Neural progenitor cell (in vitro differentiated cells): ENCODE measurements around the gene SPTBN1. TPM values are rescaled to one million over a fixed set of nuclear protein-coding genes. Genes with fewer than 3 reads are reported as not detected.

Source experiments
- DNase-seq: peaks from one replicate; pipeline ENCODE4 v3.0.0-alpha.2; 2016; ENCODE audit warnings: low spot score
- H2AFZ ChIP-seq: fragments of 200-600 bp; sonication (generic); replicated peaks from 2 replicates; pipeline ENCODE4 v1.6.1; 2016; ENCODE audit warnings: antibody characterized with exemption
- H3F3A ChIP-seq: fragments of 200-600 bp; sonication (generic); 2 replicates; pipeline ENCODE4 v1.6.1; 2016; ENCODE audit warnings: antibody characterized with exemption, low read depth
- H3K27ac ChIP-seq: fragments of 200-600 bp; sonication (generic); 2 replicates; pipeline ENCODE4 v1.5.1; 2016; ENCODE audit warnings: mild to moderate bottlenecking
- H3K27me3 ChIP-seq: fragments of 200-600 bp; sonication (generic); 2 replicates; pipeline ENCODE4 v1.6.1; 2016; ENCODE audit warnings: mild to moderate bottlenecking, moderate library complexity
- H3K36me3 ChIP-seq: fragments of 200-600 bp; sonication (generic); 2 replicates; pipeline ENCODE4 v1.5.1; 2016
- H3K4me1 ChIP-seq: fragments of 200-600 bp; sonication (generic); 2 replicates; pipeline ENCODE4 v1.6.1; 2016; ENCODE audit warnings: mixed run types
- H3K4me2 ChIP-seq: fragments of 200-600 bp; sonication (generic); 2 replicates; pipeline ENCODE4 v1.6.1; 2016
- H3K4me3 ChIP-seq: fragments of 200-600 bp; sonication (generic); 2 replicates; pipeline ENCODE4 v1.5.1; 2016
- H3K79me2 ChIP-seq: fragments of 200-600 bp; sonication (generic); 2 replicates; pipeline ENCODE4 v1.6.1; 2016; ENCODE audit warnings: low read depth
- H3K9ac ChIP-seq: fragments of 200-600 bp; sonication (generic); 2 replicates; pipeline ENCODE4 v1.6.1; 2016
- H3K9me3 ChIP-seq: fragments of 200-600 bp; sonication (generic); 2 replicates; pipeline ENCODE4 v1.5.1; 2016; ENCODE audit warnings: low read depth
- H4K20me1 ChIP-seq: fragments of 200-600 bp; sonication (generic); 2 replicates; pipeline ENCODE4 v1.6.1; 2016; ENCODE audit warnings: low read depth
- H3K27ac Mint-ChIP-seq: 3 replicates; pipeline ENCODE4 v1.8.0; 2021; ENCODE audit warnings: mixed read lengths
- H3K27me3 Mint-ChIP-seq: 2 replicates; pipeline ENCODE4 v1.8.0; 2022; ENCODE audit warnings: low read depth, mild to moderate bottlenecking, inconsistent platforms, moderate library complexity, mixed read lengths; ENCODE audit not compliant: insufficient read depth
- H3K36me3 Mint-ChIP-seq: 3 replicates; pipeline ENCODE4 v1.8.0; 2021; ENCODE audit warnings: mixed read lengths
- H3K4me1 Mint-ChIP-seq: 3 replicates; pipeline ENCODE4 v1.8.0; 2021; ENCODE audit warnings: mixed read lengths
- H3K4me3 Mint-ChIP-seq: 3 replicates; pipeline ENCODE4 v1.8.0; 2021; ENCODE audit warnings: mild to moderate bottlenecking, moderate library complexity, mixed read lengths
- H3K9me3 Mint-ChIP-seq: 3 replicates; pipeline ENCODE4 v1.8.0; 2020; ENCODE audit warnings: mixed read lengths
- CTCF ChIP-seq: fragments of 200-600 bp; sonication (generic); IDR thresholded peaks from 2 replicates; pipeline ENCODE4 v1.5.1; 2017; ENCODE audit warnings: antibody characterized with exemption, mild to moderate bottlenecking
- EZH2 ChIP-seq: fragments of 200-600 bp; sonication (generic); IDR thresholded peaks from 2 replicates; pipeline ENCODE4 v1.6.1; 2017; ENCODE audit warnings: antibody characterized with exemption, mild to moderate bottlenecking, moderate library complexity
- EZH2phosphoT487 ChIP-seq: fragments of 200-600 bp; sonication (generic); IDR thresholded peaks from 2 replicates; pipeline ENCODE4 v1.6.1; 2017; ENCODE audit warnings: antibody characterized with exemption
- total RNA-seq: library from RNA; depleted of rRNA; stranded (reverse); fragments of >200 nt; gene quantifications from 2 replicates; pipeline ENCODE4 v1.2.3, GENCODE V29; 2015; ENCODE audit warnings: low replicate concordance

Gene SPTBN1
- total RNA-seq, 1 donor from 2014 or later, result 94.2 TPM

- Histone ChIP-seq H3K27ac (no peak overlapping the region), H3K27me3 (no peaks in the 10 kb centered on the region), H3K9ac (peak overlapping the region; percentile 31), H3K79me2 (peaks cover 59% of the 10 kb centered on the region), H2AFZ (peak overlapping the region; percentile 73), H3F3A (peaks cover 31% of the 10 kb centered on the region), H3K4me2 (peak overlapping the region; percentile 88), H3K4me3 (peak overlapping the region; percentile 91), H3K9me3 (no peaks in the 10 kb centered on the region), H3K4me1 (peaks cover 21% of the 10 kb centered on the region), H3K36me3 (no peaks in the 10 kb centered on the region), H4K20me1 (peaks cover 27% of the 10 kb centered on the region)
- TF ChIP-seq EZH2phosphoT487 (no peak), CTCF (no peak), EZH2 (no peak)
- Mint-ChIP-seq H3K36me3 (no peaks in the 10 kb centered on the region), H3K4me1 (peaks cover 33% of the 10 kb centered on the region), H3K27ac (peak overlapping the region; percentile 81), H3K4me3 (peak overlapping the region; percentile 96), H3K27me3 (peaks cover 3% of the 10 kb centered on the region), H3K9me3 (no peaks in the 10 kb centered on the region)
- peak; percentile 36 for DNase-seq
Observed at GRCh38 chr2:54559593-54560145, 103.5 kb downstream of the SPTBN1 start.

- Mint-ChIP-seq H3K9me3 (no peaks in the 10 kb centered on the region), H3K27ac (peak overlapping the region; percentile 81), H3K4me1 (peaks cover 34% of the 10 kb centered on the region)
Observed at GRCh38 chr2:54560146-54560881, 104.2 kb downstream of the SPTBN1 start.

GRCh38 chr2:54561010-54561409 is 104.9 kb downstream of the SPTBN1 start:
- Histone ChIP-seq H3K27me3 (no peaks in the 10 kb centered on the region), H3K4me1 (peaks cover 21% of the 10 kb centered on the region), H3F3A (peaks cover 31% of the 10 kb centered on the region), H3K36me3 (no peaks in the 10 kb centered on the region), H3K27ac (no peak overlapping the region), H3K4me3 (peak overlapping the region; percentile 91), H3K9ac (peak overlapping the region; percentile 31), H3K4me2 (peak overlapping the region; percentile 88), H2AFZ (no peak overlapping the region), H3K79me2 (peaks cover 72% of the 10 kb centered on the region), H3K9me3 (no peaks in the 10 kb centered on the region), H4K20me1 (peaks cover 39% of the 10 kb centered on the region)
- H3K36me3 Mint-ChIP-seq, result no peaks in the 10 kb centered on the region
- H3K27me3 Mint-ChIP-seq, result peaks cover 2% of the 10 kb centered on the region
- H3K4me1 Mint-ChIP-seq, result peaks cover 34% of the 10 kb centered on the region
- peak overlapping the region; percentile 72 for H3K27ac Mint-ChIP-seq
- no peak for TF ChIP-seq EZH2phosphoT487
- no peak for TF ChIP-seq CTCF
- no peak for TF ChIP-seq EZH2
- H3K9me3 Mint-ChIP-seq, result no peaks in the 10 kb centered on the region
- DNase-seq, result no peak
- peak overlapping the region; percentile 96 for H3K4me3 Mint-ChIP-seq

More at GRCh38 chr2:54560146-54560881, 104.2 kb downstream of the SPTBN1 start:
- Histone ChIP-seq H3K9me3 (no peaks in the 10 kb centered on the region), H3K27ac (no peak overlapping the region), H3K4me2 (peak overlapping the region; percentile 88), H3K4me1 (peaks cover 21% of the 10 kb centered on the region), H3K27me3 (no peaks in the 10 kb centered on the region), H3K36me3 (no peaks in the 10 kb centered on the region), H4K20me1 (peaks cover 33% of the 10 kb centered on the region), H3K9ac (peak overlapping the region; percentile 31), H3K79me2 (peaks cover 65% of the 10 kb centered on the region), H2AFZ (peak overlapping the region; percentile 73), H3F3A (peaks cover 31% of the 10 kb centered on the region), H3K4me3 (peak overlapping the region; percentile 91)
- peak overlapping the region; percentile 96 for H3K4me3 Mint-ChIP-seq
- no peak for TF ChIP-seq EZH2
- TF ChIP-seq CTCF, result peak; percentile 6
- TF ChIP-seq EZH2phosphoT487, result no peak
- DNase-seq, result peak; percentile 21
- H3K27me3 Mint-ChIP-seq, result peaks cover 2% of the 10 kb centered on the region
- H3K36me3 Mint-ChIP-seq, result no peaks in the 10 kb centered on the region
